Measurements from ENCODE around the gene ZBTB11. TPM values are rescaled to one million over a fixed set of nuclear protein-coding genes. Genes with fewer than 3 reads are reported as not detected.
A peak's percentile ranks its signal among the peaks of the same experiment; 100 is the strongest.

Gene ZBTB11
- total and polyA plus RNA-seq, 2 of the 13 experiments (the other 11 are each of a cell fraction or from before 2014, with no cell fraction given): 5.9 to 18.1 TPM

DNA sequence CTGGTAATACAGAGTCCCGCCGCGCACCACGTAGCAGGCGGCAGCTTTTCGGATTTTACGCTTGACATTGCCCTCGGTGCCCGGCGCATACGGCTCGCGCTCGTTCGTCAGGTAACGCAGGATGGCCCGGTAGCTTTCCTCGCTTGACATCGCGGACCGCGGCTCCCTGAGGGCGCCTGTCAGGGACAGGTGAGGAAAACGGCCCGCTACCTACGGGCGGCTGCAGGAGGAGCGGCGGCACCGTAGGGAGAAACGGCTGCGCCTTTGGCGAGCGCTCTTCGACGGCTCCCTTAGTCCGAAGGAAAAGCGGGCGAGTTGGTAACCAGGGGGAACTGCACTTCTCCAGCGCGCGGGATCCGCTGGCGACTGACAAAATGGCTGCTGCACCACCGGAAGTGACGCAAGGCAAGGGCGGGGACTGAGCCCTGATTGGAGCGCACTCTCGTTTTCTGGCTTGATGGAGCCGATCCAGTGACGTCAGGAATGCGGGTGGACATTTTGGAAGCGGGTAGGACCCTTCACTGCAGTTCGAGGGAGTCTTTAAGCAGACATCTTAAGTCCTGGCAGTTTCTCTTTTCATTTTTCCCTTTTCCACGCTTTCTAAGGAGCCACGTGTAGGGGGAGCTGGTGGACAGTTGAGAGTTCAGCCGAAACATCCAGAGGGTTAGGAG, at the start of gene ZBTB11 (continued):
- TF ChIP-seq SPEN (CRISPR knock-in tag; IDR thresholded peaks at IDR 0.05; ENCODE audit: low read depth) (peak; percentile 78), ZNF317 (CRISPR knock-in tag; IDR thresholded peaks at IDR 0.05) (peak; percentile 49; the same call in 1 of the 2 replicates), RFXAP (CRISPR knock-in tag; IDR thresholded peaks at IDR 0.05; ENCODE audit: borderline replicate concordance) (peak; percentile 94), TOE1 (CRISPR knock-in tag; IDR thresholded peaks at IDR 0.05) (no peak; the same call in 1 of the 2 replicates), CCAR2 (optimal IDR thresholded peaks at IDR 0.05; ENCODE audit: low read depth, low read length) (no peak), ZNF354B (CRISPR knock-in tag; IDR thresholded peaks at IDR 0.05) (no peak), TBP (CRISPR knock-in tag; IDR thresholded peaks at IDR 0.05) (no peak)
- TF ChIP-seq, protein P1, sequence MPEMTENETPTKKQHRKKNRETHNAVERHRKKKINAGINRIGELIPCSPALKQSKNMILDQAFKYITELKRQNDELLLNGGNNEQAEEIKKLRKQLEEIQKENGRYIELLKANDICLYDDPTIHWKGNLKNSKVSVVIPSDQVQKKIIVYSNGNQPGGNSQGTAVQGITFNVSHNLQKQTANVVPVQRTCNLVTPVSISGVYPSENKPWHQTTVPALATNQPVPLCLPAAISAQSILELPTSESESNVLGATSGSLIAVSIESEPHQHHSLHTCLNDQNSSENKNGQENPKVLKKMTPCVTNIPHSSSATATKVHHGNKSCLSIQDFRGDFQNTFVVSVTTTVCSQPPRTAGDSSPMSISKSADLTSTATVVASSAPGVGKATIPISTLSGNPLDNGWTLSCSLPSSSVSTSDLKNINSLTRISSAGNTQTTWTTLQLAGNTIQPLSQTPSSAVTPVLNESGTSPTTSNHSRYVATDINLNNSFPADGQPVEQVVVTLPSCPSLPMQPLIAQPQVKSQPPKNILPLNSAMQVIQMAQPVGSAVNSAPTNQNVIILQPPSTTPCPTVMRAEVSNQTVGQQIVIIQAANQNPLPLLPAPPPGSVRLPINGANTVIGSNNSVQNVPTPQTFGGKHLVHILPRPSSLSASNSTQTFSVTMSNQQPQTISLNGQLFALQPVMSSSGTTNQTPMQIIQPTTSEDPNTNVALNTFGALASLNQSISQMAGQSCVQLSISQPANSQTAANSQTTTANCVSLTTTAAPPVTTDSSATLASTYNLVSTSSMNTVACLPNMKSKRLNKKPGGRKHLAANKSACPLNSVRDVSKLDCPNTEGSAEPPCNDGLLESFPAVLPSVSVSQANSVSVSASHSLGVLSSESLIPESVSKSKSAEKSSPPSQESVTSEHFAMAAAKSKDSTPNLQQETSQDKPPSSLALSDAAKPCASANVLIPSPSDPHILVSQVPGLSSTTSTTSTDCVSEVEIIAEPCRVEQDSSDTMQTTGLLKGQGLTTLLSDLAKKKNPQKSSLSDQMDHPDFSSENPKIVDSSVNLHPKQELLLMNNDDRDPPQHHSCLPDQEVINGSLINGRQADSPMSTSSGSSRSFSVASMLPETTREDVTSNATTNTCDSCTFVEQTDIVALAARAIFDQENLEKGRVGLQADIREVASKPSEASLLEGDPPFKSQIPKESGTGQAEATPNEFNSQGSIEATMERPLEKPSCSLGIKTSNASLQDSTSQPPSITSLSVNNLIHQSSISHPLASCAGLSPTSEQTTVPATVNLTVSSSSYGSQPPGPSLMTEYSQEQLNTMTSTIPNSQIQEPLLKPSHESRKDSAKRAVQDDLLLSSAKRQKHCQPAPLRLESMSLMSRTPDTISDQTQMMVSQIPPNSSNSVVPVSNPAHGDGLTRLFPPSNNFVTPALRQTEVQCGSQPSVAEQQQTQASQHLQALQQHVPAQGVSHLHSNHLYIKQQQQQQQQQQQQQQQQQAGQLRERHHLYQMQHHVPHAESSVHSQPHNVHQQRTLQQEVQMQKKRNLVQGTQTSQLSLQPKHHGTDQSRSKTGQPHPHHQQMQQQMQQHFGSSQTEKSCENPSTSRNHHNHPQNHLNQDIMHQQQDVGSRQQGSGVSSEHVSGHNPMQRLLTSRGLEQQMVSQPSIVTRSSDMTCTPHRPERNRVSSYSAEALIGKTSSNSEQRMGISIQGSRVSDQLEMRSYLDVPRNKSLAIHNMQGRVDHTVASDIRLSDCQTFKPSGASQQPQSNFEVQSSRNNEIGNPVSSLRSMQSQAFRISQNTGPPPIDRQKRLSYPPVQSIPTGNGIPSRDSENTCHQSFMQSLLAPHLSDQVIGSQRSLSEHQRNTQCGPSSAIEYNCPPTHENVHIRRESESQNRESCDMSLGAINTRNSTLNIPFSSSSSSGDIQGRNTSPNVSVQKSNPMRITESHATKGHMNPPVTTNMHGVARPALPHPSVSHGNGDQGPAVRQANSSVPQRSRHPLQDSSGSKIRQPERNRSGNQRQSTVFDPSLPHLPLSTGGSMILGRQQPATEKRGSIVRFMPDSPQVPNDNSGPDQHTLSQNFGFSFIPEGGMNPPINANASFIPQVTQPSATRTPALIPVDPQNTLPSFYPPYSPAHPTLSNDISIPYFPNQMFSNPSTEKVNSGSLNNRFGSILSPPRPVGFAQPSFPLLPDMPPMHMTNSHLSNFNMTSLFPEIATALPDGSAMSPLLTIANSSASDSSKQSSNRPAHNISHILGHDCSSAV (CRISPR knock-in tag; IDR thresholded peaks at IDR 0.05; ENCODE audit: borderline replicate concordance): no peak
- TF ChIP-seq, protein P2, sequence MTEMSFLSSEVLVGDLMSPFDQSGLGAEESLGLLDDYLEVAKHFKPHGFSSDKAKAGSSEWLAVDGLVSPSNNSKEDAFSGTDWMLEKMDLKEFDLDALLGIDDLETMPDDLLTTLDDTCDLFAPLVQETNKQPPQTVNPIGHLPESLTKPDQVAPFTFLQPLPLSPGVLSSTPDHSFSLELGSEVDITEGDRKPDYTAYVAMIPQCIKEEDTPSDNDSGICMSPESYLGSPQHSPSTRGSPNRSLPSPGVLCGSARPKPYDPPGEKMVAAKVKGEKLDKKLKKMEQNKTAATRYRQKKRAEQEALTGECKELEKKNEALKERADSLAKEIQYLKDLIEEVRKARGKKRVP (CRISPR knock-in tag; IDR thresholded peaks at IDR 0.05): no peak
- TF ChIP-seq, protein P3, sequence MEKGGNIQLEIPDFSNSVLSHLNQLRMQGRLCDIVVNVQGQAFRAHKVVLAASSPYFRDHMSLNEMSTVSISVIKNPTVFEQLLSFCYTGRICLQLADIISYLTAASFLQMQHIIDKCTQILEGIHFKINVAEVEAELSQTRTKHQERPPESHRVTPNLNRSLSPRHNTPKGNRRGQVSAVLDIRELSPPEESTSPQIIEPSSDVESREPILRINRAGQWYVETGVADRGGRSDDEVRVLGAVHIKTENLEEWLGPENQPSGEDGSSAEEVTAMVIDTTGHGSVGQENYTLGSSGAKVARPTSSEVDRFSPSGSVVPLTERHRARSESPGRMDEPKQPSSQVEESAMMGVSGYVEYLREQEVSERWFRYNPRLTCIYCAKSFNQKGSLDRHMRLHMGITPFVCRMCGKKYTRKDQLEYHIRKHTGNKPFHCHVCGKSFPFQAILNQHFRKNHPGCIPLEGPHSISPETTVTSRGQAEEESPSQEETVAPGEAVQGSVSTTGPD (CRISPR knock-in tag; IDR thresholded peaks at IDR 0.05): no peak
- TF ChIP-seq, protein P4, sequence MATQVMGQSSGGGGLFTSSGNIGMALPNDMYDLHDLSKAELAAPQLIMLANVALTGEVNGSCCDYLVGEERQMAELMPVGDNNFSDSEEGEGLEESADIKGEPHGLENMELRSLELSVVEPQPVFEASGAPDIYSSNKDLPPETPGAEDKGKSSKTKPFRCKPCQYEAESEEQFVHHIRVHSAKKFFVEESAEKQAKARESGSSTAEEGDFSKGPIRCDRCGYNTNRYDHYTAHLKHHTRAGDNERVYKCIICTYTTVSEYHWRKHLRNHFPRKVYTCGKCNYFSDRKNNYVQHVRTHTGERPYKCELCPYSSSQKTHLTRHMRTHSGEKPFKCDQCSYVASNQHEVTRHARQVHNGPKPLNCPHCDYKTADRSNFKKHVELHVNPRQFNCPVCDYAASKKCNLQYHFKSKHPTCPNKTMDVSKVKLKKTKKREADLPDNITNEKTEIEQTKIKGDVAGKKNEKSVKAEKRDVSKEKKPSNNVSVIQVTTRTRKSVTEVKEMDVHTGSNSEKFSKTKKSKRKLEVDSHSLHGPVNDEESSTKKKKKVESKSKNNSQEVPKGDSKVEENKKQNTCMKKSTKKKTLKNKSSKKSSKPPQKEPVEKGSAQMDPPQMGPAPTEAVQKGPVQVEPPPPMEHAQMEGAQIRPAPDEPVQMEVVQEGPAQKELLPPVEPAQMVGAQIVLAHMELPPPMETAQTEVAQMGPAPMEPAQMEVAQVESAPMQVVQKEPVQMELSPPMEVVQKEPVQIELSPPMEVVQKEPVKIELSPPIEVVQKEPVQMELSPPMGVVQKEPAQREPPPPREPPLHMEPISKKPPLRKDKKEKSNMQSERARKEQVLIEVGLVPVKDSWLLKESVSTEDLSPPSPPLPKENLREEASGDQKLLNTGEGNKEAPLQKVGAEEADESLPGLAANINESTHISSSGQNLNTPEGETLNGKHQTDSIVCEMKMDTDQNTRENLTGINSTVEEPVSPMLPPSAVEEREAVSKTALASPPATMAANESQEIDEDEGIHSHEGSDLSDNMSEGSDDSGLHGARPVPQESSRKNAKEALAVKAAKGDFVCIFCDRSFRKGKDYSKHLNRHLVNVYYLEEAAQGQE (IDR thresholded peaks at IDR 0.05; ENCODE audit: borderline replicate concordance in 1 of 2, low read depth in 1 of 2, low read length in 2 of 2): no peak
- TF ChIP-seq, protein P5, sequence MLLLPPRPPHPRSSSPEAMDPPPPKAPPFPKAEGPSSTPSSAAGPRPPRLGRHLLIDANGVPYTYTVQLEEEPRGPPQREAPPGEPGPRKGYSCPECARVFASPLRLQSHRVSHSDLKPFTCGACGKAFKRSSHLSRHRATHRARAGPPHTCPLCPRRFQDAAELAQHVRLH (CRISPR knock-in tag; IDR thresholded peaks at IDR 0.05; ENCODE audit: borderline replicate concordance, low read depth): no peak
- TF ChIP-seq, protein P6, sequence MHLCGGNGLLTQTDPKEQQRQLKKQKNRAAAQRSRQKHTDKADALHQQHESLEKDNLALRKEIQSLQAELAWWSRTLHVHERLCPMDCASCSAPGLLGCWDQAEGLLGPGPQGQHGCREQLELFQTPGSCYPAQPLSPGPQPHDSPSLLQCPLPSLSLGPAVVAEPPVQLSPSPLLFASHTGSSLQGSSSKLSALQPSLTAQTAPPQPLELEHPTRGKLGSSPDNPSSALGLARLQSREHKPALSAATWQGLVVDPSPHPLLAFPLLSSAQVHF (CRISPR knock-in tag; IDR thresholded peaks at IDR 0.05): no peak

All from HepG2 (cell line).